Measurements from ENCODE around the gene RALB.

DNA sequence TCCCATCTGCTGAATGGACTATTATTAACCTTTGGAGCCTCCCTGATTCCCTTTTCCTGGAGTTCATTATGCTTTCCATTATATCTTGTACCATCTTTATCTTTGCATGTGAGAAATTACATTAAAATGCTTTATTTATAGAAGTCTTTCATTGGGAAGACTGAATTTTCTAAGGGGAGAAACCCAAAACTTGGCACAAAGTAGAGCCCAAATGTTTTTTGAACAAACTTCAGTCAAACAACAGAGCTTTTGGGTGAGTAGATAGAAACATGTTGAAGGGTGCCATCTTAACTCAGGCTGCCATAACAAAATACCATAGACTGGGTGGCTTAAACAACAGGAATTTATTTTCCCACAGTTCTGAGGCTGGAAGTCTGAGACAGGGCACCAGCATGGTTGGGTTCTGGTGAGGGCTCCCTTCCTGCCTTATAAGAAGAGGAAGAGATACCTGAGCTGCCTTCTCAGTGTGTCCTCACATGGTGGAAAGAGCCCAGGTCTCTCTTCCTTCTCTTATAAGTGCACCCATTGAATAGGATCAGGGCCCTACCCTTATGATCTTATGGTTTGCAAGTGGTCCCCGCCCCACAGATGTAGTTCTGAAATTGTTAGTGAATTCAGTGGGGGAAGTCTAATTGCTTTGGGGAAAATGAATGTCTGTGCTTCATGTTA, 19.2 kb downstream of the RALB start:
- TF ChIP-seq, protein P1, sequence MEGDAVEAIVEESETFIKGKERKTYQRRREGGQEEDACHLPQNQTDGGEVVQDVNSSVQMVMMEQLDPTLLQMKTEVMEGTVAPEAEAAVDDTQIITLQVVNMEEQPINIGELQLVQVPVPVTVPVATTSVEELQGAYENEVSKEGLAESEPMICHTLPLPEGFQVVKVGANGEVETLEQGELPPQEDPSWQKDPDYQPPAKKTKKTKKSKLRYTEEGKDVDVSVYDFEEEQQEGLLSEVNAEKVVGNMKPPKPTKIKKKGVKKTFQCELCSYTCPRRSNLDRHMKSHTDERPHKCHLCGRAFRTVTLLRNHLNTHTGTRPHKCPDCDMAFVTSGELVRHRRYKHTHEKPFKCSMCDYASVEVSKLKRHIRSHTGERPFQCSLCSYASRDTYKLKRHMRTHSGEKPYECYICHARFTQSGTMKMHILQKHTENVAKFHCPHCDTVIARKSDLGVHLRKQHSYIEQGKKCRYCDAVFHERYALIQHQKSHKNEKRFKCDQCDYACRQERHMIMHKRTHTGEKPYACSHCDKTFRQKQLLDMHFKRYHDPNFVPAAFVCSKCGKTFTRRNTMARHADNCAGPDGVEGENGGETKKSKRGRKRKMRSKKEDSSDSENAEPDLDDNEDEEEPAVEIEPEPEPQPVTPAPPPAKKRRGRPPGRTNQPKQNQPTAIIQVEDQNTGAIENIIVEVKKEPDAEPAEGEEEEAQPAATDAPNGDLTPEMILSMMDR (IDR thresholded peaks at IDR 0.05; ENCODE audit: low read depth, low read length, poor library complexity, severe bottlenecking): no peak
- no peak for TF ChIP-seq EZH2phosphoT487 (IDR thresholded peaks at IDR 0.05; ENCODE audit: borderline replicate concordance, low read length)
